GM12864 (cell line): Measurements from ENCODE around the gene TAGAP.
"Not testable (repeated sequence)": the region's sequence is repeated elsewhere in the genome, so short reads cannot be mapped to it uniquely, and the experiment has no call there.

Source experiments
- DNase-seq: peaks from one replicate; pipeline ENCODE4 v3.0.0-alpha.2; 2011; ENCODE audit warnings: low read depth
- H3K4me3 ChIP-seq: 2 replicates; pipeline ENCODE4 v1.5.1; 2011; ENCODE audit warnings: mild to moderate bottlenecking, low read depth, low read length, control low read depth
- TF ChIP-seq, protein P1 (sequence below): IDR thresholded peaks from 2 replicates; pipeline ENCODE4 v1.5.1; 2011; ENCODE audit warnings: low read depth, mild to moderate bottlenecking, moderate library complexity, low read length, control low read depth, inconsistent platforms; ENCODE audit errors: missing control alignments

Gene TAGAP

DNA sequence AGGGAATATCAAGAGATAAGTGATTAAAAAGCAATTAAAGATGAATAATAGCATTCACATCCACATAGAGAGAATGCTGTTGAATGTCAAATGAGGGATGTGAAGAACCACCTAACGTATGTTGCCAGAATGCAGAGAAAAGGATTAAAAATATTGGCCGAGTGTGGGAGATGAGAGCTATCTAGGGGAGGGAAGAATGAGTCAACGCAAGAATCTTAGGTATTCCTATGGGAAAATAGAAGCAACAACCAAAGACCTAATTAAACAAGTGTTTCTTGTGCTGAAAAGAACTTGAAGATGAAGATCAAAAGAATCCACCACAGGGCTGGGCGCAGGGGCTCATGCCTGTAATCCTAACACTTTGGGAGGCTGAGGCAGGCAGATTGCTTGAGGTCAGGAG lies 32.6 kb downstream of the TAGAP start:
- TF ChIP-seq, protein P1, sequence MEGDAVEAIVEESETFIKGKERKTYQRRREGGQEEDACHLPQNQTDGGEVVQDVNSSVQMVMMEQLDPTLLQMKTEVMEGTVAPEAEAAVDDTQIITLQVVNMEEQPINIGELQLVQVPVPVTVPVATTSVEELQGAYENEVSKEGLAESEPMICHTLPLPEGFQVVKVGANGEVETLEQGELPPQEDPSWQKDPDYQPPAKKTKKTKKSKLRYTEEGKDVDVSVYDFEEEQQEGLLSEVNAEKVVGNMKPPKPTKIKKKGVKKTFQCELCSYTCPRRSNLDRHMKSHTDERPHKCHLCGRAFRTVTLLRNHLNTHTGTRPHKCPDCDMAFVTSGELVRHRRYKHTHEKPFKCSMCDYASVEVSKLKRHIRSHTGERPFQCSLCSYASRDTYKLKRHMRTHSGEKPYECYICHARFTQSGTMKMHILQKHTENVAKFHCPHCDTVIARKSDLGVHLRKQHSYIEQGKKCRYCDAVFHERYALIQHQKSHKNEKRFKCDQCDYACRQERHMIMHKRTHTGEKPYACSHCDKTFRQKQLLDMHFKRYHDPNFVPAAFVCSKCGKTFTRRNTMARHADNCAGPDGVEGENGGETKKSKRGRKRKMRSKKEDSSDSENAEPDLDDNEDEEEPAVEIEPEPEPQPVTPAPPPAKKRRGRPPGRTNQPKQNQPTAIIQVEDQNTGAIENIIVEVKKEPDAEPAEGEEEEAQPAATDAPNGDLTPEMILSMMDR = no peak
- H3K4me3 ChIP-seq = no peak overlapping the region
- DNase-seq = no peak

GRCh38 chr6:159010037-159010612 lies 34.7 kb downstream of the TAGAP start:
- not testable (repeated sequence) for DNase-seq, H3K4me3 ChIP-seq

DNA sequence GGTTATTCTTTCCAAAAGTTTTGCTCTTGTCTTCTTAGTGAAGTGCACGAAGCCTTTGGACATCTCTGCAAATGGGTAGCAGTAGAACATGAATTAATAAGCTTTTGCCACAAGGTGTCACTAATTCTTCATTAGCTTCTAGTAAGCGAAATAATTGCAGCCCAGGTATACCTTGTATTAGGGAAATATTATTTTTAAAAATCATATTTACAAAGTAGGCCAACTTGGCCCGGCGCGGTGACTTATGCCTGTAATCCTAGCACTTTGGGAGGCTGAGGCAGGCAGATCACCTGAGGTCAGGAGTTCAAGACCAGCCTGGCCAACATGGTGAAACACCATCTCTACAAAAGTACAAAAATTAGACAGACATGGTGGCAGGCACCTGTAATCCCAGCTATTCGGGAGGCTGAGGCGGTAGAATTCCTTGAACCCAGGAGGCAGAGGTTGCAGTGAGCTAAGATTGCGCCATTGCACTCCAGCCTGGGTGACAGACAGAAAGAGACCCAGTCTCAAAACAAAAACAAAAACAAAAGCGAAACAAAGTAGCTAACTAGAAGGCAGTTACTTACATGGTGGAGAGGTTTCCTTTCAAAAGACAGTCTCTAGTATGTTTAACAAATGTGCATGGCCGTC lies 36.0 kb downstream of the TAGAP start:
- TF ChIP-seq, protein P1 = peak; percentile 52
- H3K4me3 ChIP-seq = peak overlapping the region; percentile 44
- no peak for DNase-seq

DNA sequence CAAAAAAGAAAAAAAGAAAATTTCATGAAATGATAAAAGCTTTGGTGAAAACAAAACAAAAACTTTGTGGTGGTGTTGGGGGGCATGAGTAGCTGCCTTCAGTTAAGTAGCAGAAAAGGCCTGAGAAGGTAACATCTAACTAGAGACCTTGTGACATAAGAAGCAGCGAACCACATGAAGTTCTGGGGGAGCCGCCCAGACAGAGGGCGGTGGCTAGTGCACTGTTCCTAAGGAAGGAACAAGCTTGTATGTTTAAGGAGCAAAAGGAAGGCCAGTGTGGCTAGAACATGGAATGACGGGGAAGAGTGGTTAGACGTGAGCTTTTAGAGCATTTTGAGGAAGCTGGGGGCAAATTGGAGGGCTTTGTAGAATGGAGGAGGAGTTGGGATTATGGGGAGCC lies 37.3 kb downstream of the TAGAP start:
- TF ChIP-seq, protein P1 = no peak
- H3K4me3 ChIP-seq = no peak overlapping the region
- DNase-seq = no peak

GRCh38 chr6:159005436-159005835 lies 39.4 kb downstream of the TAGAP start:
- DNase-seq = no peak
- H3K4me3 ChIP-seq = no peak overlapping the region
- TF ChIP-seq, protein P1 = no peak

DNA sequence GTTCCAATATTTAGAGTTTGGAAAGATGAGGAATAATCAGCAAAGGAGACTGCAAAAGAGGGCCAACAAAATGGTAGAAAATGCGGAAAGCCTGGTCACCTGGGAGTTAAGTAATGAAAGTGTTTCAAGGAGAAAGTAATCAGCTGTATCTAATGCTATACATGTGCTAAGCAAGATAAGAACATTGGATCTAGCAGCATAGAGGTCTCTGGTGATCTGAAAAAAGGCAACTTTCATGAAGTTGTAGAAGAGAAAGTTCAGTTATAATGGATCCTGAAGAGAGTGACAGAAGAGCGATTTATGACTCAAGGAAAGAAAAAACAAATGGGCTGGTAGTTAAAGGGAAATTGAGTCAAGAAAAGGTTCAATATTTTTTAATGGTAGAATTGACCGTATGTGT lies 40.2 kb downstream of the TAGAP start:
- TF ChIP-seq, protein P1 = no peak
- H3K4me3 ChIP-seq = no peak overlapping the region
- no peak for DNase-seq

GRCh38 chr6:159002432-159003155 lies 42.2 kb downstream of the TAGAP start:
- TF ChIP-seq, protein P1 = no peak
- H3K4me3 ChIP-seq = no peak overlapping the region
- no peak for DNase-seq
